HPDE6-E6E7 (cell line): ENCODE measurements around the gene CASKIN2.

ENCODE experiments used
- DNase-seq: peaks from one replicate; pipeline ENCODE4 v3.0.0; 2011; ENCODE audit warnings: missing footprints; ENCODE audit errors: extremely low spot score

The CASKIN2 gene

DNA sequence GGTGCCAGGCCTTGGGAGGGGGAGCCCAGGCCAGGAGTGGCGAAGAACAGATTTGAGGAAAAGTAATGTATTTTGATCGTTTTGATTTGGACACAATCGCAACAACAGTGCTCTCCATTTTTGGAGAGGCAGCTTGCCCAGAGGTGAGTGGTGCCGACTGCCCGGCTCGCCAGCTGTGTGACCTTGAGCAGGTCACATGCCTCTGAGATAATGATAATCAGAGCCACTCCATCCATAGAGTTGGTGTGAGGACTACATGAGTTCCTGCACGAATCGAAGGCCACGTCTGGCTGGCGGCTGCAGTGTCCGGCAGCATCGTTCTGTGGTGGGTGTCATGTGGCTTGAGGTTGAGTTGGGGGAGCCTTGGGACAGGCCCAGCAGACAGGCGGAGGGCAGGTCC lies 30.8 kb upstream of the CASKIN2 start:
- DNase-seq: no peak

DNA sequence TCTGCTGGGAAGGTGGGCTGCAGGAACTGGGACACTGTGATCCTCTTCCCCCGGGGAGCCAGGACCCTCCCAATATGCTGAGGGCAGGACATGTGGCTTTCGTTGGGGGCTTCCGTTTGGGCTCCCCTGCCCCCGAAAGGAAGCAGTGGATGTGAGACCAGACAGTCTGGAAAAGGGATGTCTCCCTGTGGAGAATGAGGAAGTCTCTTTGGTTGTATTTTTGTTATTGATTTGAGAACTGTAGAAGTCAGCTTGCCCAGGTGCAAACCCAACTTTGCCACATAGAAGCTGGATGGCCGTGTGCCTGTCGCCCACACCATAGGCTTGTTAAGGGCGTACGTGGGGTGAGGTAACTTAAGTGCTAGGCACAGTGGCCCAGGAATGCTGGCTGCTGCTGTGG lies 28.9 kb upstream of the CASKIN2 start:
- DNase-seq: no peak

DNA sequence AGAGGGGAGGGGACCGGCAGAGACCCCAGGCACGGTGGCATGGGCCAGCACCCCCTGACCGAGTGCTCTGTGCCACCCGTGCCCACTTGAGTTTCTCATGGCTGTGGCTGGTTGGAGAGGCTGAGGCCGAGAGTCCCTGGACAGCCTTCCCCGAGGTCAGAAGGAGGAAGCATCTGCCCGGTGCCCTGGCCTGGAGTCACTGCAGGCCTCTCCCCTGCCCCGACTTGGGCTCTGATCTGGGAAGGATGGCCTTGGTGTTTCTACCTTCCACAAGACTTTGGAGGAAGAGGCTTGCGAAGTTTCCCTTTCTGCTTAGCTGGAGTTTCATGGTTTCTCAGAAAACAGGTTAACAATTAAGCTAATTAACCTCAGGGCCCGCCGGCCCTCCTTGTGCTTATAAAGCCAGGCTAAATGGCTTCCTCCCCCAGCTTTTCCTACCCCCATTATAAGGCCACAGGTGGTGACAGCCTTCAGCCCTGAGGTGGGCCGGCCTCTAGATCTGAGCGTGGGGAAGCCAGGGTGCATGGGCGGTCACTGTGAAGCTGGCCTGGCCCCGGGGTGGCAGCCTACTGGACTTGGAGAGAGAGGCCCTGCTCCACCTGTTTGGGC lies 27.5 kb upstream of the CASKIN2 start:
- no peak for DNase-seq

DNA sequence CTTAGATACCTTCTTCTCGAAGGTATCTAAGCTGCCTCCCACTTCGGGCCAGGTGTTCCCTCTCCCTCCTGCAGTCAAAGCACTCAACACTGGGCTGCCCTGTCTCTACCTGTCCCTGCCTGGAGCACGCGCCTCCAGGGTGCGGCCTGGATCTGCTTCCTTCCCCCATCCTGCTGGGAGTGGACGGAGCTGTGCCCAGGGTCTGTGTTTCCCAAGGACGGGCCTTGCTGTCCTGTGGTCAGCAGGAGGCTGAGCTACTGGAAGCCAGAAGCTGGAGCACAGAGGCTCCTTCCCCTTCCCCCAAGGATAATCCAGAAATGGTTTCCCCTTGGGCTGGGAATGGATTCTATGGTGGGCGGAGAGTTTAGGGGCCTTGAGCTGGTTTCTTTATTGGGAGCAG lies 26.9 kb upstream of the CASKIN2 start:
- no peak for DNase-seq

- no peak for DNase-seq
These were observed 25.7 kb upstream of the CASKIN2 start for GRCh38 chr17:75540923-75541503.

- no peak for DNase-seq
These were observed 24.8 kb upstream of the CASKIN2 start for GRCh38 chr17:75539967-75540729.

DNA sequence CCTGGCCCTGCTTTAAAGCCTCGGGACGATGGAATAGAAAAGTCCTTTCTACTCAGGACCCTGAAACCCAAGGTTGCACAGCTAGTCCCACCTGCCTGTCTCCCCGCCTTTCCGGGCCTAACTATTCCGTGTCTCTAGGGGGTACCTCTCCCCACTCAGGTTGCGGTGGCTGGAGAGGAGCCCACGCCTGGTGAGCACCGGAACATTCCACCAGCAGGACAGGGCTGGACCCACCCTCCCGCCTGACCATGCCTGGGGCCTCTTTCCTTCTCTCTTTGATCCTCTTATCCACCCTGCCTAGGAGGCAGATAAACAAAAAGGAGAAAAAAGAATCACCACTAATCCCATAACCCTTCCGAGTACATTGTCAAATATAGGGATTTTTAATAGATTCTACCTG lies 21.0 kb upstream of the CASKIN2 start:
- no peak for DNase-seq

DNA sequence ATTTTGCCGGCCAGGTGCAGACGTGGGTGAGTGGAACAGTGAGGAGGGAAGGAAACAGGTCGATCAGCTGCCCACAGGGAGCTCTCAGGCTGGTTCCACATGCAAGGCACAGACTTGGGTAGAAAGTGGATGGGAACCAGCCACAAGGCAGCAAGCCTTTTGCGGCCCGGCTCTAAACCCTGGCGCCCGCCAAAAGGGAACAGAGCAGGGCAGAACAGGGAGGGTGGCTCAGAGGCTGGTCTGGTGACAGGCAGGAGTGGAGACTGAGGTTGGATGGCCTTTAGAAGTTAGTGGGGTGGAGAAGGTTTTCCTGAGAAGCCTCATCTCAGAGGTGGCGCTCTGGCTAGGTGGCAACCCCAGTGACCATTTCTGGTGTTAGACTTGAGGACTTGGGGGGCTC lies 20.5 kb upstream of the CASKIN2 start:
- DNase-seq: no peak

DNA sequence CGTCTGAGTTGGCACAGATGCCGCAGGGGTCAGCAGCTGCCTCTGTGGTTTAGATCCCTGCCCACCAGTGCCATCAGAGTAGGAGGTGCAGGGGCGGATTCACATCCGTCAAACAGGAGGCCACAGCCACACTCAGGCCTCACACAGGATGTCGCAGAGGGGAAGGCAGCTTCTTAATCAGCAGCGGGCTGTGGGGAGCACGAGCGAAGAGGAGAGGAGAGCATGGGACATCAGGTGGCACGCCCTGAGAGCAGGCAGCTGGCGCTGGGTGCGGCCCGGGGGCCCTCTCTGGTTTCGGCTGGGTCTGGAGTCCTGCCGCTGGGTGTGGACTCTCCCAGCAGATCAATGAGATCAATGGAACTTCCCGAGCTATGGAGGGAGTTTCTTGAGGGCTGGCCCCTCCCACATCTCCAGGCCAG lies 19.8 kb upstream of the CASKIN2 start:
- no peak for DNase-seq

GRCh38 chr17:75531721-75532072 lies 16.4 kb upstream of the CASKIN2 start:
- DNase-seq: peak; percentile 71

- no peak for DNase-seq
These were observed 15.7 kb upstream of the CASKIN2 start for GRCh38 chr17:75530837-75531720.

GRCh38 chr17:75526555-75527270 lies 11.4 kb upstream of the CASKIN2 start:
- no peak for DNase-seq

GRCh38 chr17:75525806-75526554 lies 10.6 kb upstream of the CASKIN2 start:
- DNase-seq: no peak

DNA sequence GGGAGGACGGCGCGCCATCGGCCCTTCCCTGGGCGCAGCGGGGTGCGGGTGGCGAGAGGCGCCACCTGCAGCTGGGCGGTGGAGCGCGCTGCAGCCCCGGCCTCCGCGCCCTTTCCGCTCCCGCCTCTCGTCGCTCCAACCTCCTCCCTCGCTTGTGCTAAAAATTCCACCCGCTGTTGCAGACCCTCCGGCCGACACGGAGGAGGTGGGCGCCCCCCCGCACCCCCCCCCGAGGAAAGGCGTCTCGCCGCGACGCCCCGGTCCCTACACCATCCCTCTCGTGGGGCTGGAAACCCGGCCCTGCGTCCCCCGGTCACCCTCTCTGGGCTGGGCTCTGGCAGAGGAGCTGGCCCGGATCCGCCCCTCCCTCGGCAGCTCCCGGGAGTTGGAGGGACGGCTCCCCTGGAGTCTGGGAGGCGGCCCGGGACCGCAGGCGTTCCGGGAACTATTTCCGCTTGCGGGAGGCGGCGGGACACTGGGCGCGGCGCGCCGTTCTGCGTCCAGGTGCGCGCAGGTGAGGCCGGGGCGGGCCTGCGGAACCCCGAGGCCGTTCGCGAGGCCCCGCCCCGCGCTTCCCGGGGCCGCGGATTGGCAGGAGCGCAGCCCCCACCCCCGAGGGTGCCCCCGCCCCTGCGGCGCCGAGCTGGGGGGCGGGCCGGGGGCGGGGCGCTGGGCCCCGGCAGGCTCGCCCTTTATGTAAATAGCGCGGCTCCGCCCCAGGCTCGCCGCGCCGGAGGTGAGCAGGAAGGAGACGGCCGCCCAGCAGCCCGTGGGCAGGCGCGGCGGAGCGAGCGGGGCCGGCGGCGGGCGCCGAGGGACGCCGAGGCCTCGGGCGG lies 9.9 kb upstream of the CASKIN2 start, which contains the start of gene LLGL2:
Gene LLGL2 (plus strand): TSS at position 728 of the 836 bp plus-strand sequence. CDS start 17,730 bp downstream, outside the sequence.
- DNase-seq: peak; percentile 86

DNA sequence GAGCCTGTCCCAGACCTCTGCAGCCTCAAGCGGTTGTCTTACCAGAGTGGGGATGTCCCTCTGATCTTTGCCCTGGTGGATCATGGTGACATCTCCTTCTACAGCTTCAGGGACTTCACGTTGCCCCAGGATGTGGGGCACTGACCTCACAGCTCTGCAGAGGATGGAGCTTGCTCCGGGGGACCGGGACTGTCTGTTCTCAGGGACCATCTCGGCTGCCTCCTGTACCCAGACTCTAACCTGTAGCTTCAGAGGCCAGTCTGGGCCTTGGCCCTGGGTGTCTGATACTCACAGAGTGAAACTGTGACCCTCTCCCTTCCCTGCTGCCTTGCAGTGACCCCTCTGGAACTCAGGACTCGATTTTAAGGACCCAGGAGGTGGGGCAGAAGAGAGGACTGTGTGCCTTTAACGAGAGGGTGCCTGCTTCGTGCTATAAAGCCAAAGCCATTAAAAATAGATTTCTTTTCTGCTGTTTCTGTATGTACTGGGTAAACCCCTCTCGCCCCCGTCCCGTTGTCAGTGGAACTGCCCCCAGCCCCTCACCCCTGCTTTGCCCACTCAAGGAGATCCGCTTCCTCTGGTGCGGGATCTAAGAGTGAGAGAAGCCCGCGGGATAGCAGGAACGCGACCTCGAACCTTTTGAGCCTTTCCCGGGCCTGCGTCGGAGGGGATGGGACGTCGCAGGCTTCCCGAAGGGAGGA lies 9.1 kb upstream of the CASKIN2 start:
- DNase-seq: no peak

- no peak for DNase-seq
These were observed 8.3 kb upstream of the CASKIN2 start for GRCh38 chr17:75523647-75524046.

- no peak for DNase-seq
These were observed 6.8 kb upstream of the CASKIN2 start for GRCh38 chr17:75521951-75522727.

DNA sequence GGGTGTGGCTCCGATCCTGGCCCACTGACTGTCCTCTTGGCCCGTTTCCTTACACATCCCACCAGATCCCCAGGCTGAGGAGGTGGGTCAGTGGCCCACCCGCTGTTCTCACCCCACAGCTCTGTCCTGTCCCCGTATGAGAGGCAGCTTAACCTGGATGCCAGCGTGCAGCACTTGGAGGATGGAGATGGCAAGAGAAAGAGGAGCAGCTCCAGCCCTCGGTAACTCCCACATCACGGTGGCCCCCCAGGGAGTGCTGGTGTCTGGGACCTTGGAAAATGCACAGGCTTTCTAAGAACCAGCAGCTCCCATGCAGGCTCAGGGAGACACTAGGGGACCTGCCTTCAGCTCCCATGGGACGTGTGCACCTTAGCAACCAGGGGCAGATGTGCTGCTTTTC lies 6.0 kb upstream of the CASKIN2 start:
- DNase-seq: no peak
